Endothelial cell of umbilical vein (primary cell): ENCODE data around the gene CMTR1. TPM values are rescaled to one million over a fixed set of nuclear protein-coding genes. Genes with fewer than 3 reads are reported as not detected.

Experiments
- BruUV-seq: library from RNA; stranded (reverse); fragments of 400-500 nt; replicated peaks from 2 replicates; lab custom pipeline; 2021; lab: Mats Ljungman, UMichigan
- CTCF ChIA-PET: fragments of 300-600, 350-600 bp; sonication (Branson Sonifier 250); formaldehyde crosslinking; loops from one replicate; lab custom pipeline; 2021; ENCODE audit warnings: antibody characterized with exemption, inconsistent platforms; lab: Charles Lee
- POLR2A ChIA-PET: fragments of 300-600, 350-600 bp; sonication (Branson Sonifier 250); formaldehyde crosslinking; loops from one replicate; lab custom pipeline; 2021; ENCODE audit warnings: antibody characterized with exemption, inconsistent platforms; lab: Charles Lee
- DNase-seq: peaks from one replicate; pipeline ENCODE4 v3.0.0-alpha.2; 2011; ENCODE audit warnings: low read depth, low spot score
- FAIRE-seq: peaks from 2 replicates; lab custom pipeline; 2011; peaks lifted over from hg19 to GRCh38; lab: Jason Lieb, UNC
- H2AFZ ChIP-seq: 2 replicates; pipeline ENCODE4 v1.6.0; 2012; ENCODE audit warnings: low read depth, low read length, control low read depth, inconsistent platforms
- H3K27ac ChIP-seq: 2 replicates; pipeline ENCODE4 v1.5.1; 2011; ENCODE audit warnings: low read depth, mild to moderate bottlenecking, control low read depth, low read length, moderate library complexity; ENCODE audit not compliant: insufficient read depth
- H3K27me3 ChIP-seq, 2 experiments: 2 replicates each; pipeline versions ENCODE4 v1.6.0 to v1.6.1; 2011; ENCODE audit warnings: low read length in 2 of 2, mixed read lengths in 1 of 2; ENCODE audit not compliant: control insufficient read depth in 2 of 2, insufficient read depth in 2 of 2
- H3K36me3 ChIP-seq, 2 experiments: 2 replicates in 1 of 2; 3 replicates in 1 of 2; pipeline ENCODE4 v1.5.1; 2011; ENCODE audit warnings: low read length in 2 of 2, mild to moderate bottlenecking in 1 of 2, moderate library complexity in 1 of 2; ENCODE audit not compliant: control insufficient read depth in 2 of 2, insufficient read depth in 2 of 2; ENCODE audit errors: extremely low read depth in 1 of 2
- H3K4me1 ChIP-seq: 3 replicates; pipeline ENCODE4 v1.5.1; 2011; ENCODE audit warnings: mild to moderate bottlenecking, low read length; ENCODE audit not compliant: control insufficient read depth, insufficient read depth; ENCODE audit errors: extremely low read depth
- H3K4me2 ChIP-seq: 2 replicates; pipeline ENCODE4 v1.6.1; 2011; ENCODE audit warnings: low read length, control low read depth, mixed read lengths; ENCODE audit not compliant: insufficient read depth
- H3K4me3 ChIP-seq, 3 experiments: fragments of 200-600 bp in 1 of 3; sonication (generic), shearing (Covaris generic) in 1 of 3; replicated peaks in 1 of 3; 2 replicates each; pipeline ENCODE4 v1.5.1; 2011 to 2016; ENCODE audit warnings: control low read depth in 3 of 3, low read length in 3 of 3, mild to moderate bottlenecking in 2 of 3, inconsistent platforms in 1 of 3, low read depth in 1 of 3, moderate library complexity in 1 of 3; ENCODE audit not compliant: insufficient read depth in 1 of 3
- H3K79me2 ChIP-seq: 2 replicates; pipeline ENCODE4 v1.6.0; 2012; ENCODE audit warnings: low read length, inconsistent platforms; ENCODE audit not compliant: control insufficient read depth, insufficient read depth
- H3K9ac ChIP-seq: replicated peaks from 2 replicates; pipeline ENCODE3; 2011; ENCODE audit warnings: low read length, control low read depth; ENCODE audit not compliant: insufficient read depth; ENCODE audit errors: extremely low read depth
- H3K9me1 ChIP-seq: replicated peaks from 3 replicates; pipeline ENCODE4 v1.6.0; 2011; ENCODE audit warnings: mild to moderate bottlenecking, low read length; ENCODE audit not compliant: control insufficient read depth, insufficient read depth; ENCODE audit errors: extremely low read depth
- H3K9me3 ChIP-seq: replicated peaks from 2 replicates; pipeline ENCODE4 v1.5.1; 2012; ENCODE audit warnings: low read length, inconsistent platforms; ENCODE audit not compliant: control insufficient read depth, insufficient read depth
- H4K20me1 ChIP-seq: replicated peaks from 2 replicates; pipeline ENCODE3; 2011; ENCODE audit warnings: mild to moderate bottlenecking, low read length; ENCODE audit not compliant: control insufficient read depth, insufficient read depth; ENCODE audit errors: extremely low read depth
- EZH2 ChIP-seq: IDR thresholded peaks from 2 replicates; pipeline ENCODE4 v1.6.1; 2012; ENCODE audit warnings: borderline replicate concordance, low read depth, mild to moderate bottlenecking, moderate library complexity, low read length, inconsistent platforms; ENCODE audit not compliant: severe bottlenecking
- FOS ChIP-seq: IDR thresholded peaks from 2 replicates; pipeline ENCODE4 v1.6.1; 2011; ENCODE audit warnings: mild to moderate bottlenecking, low read length, moderate library complexity, borderline replicate concordance; ENCODE audit not compliant: insufficient read depth
- GATA2 ChIP-seq: IDR thresholded peaks from 2 replicates; pipeline ENCODE4 v1.7.0; 2011; ENCODE audit warnings: low read depth, mild to moderate bottlenecking, moderate library complexity, mixed read lengths, low read length; ENCODE audit not compliant: insufficient read length, insufficient read depth
- JUN ChIP-seq: IDR thresholded peaks from 2 replicates; pipeline ENCODE4 v1.6.1; 2011; ENCODE audit warnings: borderline replicate concordance, low read depth; ENCODE audit not compliant: insufficient read length, insufficient read depth
- MAX ChIP-seq: IDR thresholded peaks from 2 replicates; pipeline ENCODE4 v1.6.1; 2011; ENCODE audit not compliant: insufficient read depth, insufficient read length
- MYC ChIP-seq: IDR thresholded peaks from one replicate; pipeline ENCODE4 v1.6.1; 2011; ENCODE audit warnings: mild to moderate bottlenecking, low read depth, low read length
- POLR2A ChIP-seq: IDR thresholded peaks from 2 replicates; pipeline ENCODE4 v1.6.1; 2012; ENCODE audit warnings: low read depth, mild to moderate bottlenecking, control low read depth, low read length
- POLR2AphosphoS5 ChIP-seq: IDR thresholded peaks from 2 replicates; pipeline ENCODE4 v1.6.1; 2012; ENCODE audit warnings: low read depth, mild to moderate bottlenecking, control low read depth, low read length, moderate library complexity; ENCODE audit not compliant: insufficient read depth
- dilution Hi-C: fragments of 300-500 bp; cut with MboI; formaldehyde crosslinking; loops from one replicate; pipeline ENCODE4 v1.15.0; 2019; ENCODE audit warnings: low sequenced_read_pairs; ENCODE audit not compliant: extremely low pct_ligation_motif_present
- intact Hi-C: fragments of 100-400 bp; cut with micrococcal nuclease; formaldehyde crosslinking; loops from one replicate; pipeline ENCODE4 v1.10.0; 2022
- polyA plus RNA-seq, 4 experiments: library from polyadenylated mRNA; depleted of rRNA in 3 of 4; stranded (reverse) in 3 of 4; unstranded in 1 of 4; fragments of >200 nt; gene quantifications; 2 replicates each; pipeline versions ENCODE4 v1.2.1 to v1.2.3, GENCODE V29; 2011 to 2012; ENCODE audit warnings: missing spikeins in 1 of 4
- total RNA-seq: library from RNA; stranded (reverse); gene quantifications from 2 replicates; pipeline ENCODE4 v1.2.3, GENCODE V29; 2021
- TF ChIP-seq, protein P1 (sequence below), 2 donors: IDR thresholded peaks; 1 replicate in 1 of 2; 2 replicates in 1 of 2; pipeline ENCODE4 v1.5.1; 2011; ENCODE audit warnings: low read length in 2 of 2, mild to moderate bottlenecking in 2 of 2, moderate library complexity in 2 of 2, control low read depth in 1 of 2, inconsistent platforms in 1 of 2, low read depth in 1 of 2; ENCODE audit not compliant: insufficient read depth in 1 of 2; ENCODE audit errors: extremely low read depth in 1 of 2

CMTR1 gene
- total and polyA plus RNA-seq, 2 donors (not counting 3 experiments of a cell fraction or from before 2014, with no cell fraction given): 19.5 to 38.0 TPM

DNA sequence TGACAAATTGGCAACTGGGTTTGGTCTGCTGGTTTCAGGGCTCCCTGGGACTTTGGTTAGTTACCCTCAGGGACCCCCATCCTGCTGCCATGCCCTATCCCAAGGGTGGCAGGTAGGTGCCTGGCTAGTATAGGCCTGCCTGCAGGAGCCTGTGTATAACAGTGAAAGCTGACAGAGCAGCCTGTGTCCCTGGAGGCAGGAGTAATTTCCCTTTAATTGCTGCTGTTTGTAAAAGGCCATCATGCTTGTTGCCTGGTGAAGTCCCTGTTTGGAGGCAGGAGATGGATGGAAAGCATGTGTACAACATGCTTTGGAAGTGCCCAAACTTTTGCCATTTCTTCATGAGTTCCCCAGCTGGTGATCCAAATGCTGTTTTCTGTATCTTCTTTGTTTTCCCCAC lies 30.1 kb downstream of the CMTR1 start:
- FAIRE-seq: no peak

More for the DNA sequence above, 30.1 kb downstream of the CMTR1 start:
- no peaks in the 10 kb centered on the region for H4K20me1 ChIP-seq
- no peak overlapping the region for H2AFZ ChIP-seq
- H3K27me3 ChIP-seq: no peaks in the 10 kb centered on the region
- H3K27ac ChIP-seq: no peak overlapping the region
- no peak for DNase-seq
- no peak for TF ChIP-seq EZH2
- TF ChIP-seq POLR2A: no peak
- TF ChIP-seq POLR2AphosphoS5: no peak
- no peak for TF ChIP-seq FOS
- TF ChIP-seq MYC: no peak
- TF ChIP-seq GATA2: no peak
- TF ChIP-seq, protein P1, sequence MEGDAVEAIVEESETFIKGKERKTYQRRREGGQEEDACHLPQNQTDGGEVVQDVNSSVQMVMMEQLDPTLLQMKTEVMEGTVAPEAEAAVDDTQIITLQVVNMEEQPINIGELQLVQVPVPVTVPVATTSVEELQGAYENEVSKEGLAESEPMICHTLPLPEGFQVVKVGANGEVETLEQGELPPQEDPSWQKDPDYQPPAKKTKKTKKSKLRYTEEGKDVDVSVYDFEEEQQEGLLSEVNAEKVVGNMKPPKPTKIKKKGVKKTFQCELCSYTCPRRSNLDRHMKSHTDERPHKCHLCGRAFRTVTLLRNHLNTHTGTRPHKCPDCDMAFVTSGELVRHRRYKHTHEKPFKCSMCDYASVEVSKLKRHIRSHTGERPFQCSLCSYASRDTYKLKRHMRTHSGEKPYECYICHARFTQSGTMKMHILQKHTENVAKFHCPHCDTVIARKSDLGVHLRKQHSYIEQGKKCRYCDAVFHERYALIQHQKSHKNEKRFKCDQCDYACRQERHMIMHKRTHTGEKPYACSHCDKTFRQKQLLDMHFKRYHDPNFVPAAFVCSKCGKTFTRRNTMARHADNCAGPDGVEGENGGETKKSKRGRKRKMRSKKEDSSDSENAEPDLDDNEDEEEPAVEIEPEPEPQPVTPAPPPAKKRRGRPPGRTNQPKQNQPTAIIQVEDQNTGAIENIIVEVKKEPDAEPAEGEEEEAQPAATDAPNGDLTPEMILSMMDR (IDR thresholded peaks at IDR 0.05; ENCODE audit: extremely low read depth in 1 of 2, insufficient read depth in 1 of 2, low read depth in 1 of 2, low read length in 2 of 2): no peak
- no peak for TF ChIP-seq JUN
- no peak for TF ChIP-seq MAX
- dilution Hi-C loops: no loop called here
- H3K79me2 ChIP-seq: no peaks in the 10 kb centered on the region
- ChIA-PET CTCF (no interaction called here), POLR2A (no interaction called here)
- no peak overlapping the region for H3K9ac ChIP-seq
- H3K4me1 ChIP-seq: no peaks in the 10 kb centered on the region
- no TSS peak for BruUV-seq
- no peaks in the 10 kb centered on the region for H3K9me1 ChIP-seq
- intact Hi-C loops: no loop called here
- H3K4me3 ChIP-seq: no peak overlapping the region
- H3K4me2 ChIP-seq: no peak overlapping the region
- H3K9me3 ChIP-seq: no peaks in the 10 kb centered on the region
- peaks cover 4 to 32% of the 10 kb centered on the region in 2 experiments for H3K36me3 ChIP-seq
